Measurements from ENCODE around the gene HHIPL1.

The HHIPL1 gene

GRCh38 chr14:99662846-99663245 lies 17.9 kb downstream of the HHIPL1 start:
- no peak for DNase-seq

- no peak for DNase-seq
Observed at GRCh38 chr14:99663386-99664057, 18.6 kb downstream of the HHIPL1 start.

GRCh38 chr14:99664058-99664936 lies 19.4 kb downstream of the HHIPL1 start:
- no peak for DNase-seq

DNA sequence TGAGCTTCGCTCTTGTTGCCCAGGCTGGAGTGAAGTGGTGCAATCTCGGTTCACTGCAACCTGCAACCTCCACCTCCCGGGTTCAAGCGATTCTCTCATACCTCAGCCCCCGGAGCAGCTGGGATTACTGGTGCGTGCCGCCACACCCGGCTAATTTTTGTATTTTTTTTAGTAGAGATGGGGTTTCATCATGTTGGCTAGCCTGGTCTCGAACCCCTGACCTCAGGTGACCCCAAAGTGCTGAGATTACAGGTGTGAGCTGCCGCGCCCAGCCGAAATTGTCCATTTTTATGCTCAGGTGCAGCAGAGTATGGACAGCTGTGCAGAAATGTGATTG lies 20.0 kb downstream of the HHIPL1 start:
- no peak for DNase-seq

DNA sequence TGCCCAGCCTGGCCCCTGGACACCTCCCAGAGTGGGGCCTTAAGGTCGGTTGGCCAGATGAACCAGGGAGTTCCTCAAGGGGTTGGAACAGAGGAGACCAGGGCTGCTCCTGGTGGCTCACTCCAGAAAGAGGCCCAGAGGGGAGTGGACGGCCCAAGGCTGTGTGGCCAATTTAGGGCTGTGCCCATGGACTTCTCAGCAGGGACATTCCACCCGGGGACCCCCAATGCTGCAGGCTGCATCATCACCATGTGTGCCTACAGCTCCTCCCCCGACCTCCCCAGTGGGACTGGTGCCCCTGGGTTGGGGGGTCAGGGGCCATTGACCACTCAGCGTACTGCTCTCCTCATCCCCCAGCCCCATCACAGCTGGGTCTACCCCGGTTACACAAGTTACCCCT lies 21.6 kb downstream of the HHIPL1 start:
- no peak for DNase-seq

GRCh38 chr14:99667045-99667444 lies 22.1 kb downstream of the HHIPL1 start:
- no peak for DNase-seq

DNA sequence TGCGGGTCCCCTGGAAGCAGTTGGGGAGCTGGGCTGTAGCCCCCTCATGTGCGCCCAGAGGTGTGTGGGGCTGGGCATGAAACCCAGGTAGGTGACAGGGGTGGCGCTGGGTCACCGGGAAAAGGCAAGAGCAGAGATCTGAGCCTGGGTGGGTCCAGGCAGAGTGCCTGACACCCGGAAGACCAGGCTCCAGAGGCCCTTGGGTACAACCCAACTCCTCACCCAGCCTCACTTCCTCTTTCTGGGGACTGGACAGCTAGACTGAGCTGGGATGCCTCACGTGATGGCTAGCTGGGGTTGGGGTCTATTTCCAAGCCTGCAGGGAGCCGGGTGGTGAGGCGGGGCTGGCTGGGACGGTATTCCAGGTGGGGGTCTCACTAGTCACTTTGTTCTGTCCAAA lies 22.9 kb downstream of the HHIPL1 start:
- DNase-seq, result no peak

- DNase-seq, result no peak
Observed at GRCh38 chr14:99668307-99669295, 23.7 kb downstream of the HHIPL1 start.

DNA sequence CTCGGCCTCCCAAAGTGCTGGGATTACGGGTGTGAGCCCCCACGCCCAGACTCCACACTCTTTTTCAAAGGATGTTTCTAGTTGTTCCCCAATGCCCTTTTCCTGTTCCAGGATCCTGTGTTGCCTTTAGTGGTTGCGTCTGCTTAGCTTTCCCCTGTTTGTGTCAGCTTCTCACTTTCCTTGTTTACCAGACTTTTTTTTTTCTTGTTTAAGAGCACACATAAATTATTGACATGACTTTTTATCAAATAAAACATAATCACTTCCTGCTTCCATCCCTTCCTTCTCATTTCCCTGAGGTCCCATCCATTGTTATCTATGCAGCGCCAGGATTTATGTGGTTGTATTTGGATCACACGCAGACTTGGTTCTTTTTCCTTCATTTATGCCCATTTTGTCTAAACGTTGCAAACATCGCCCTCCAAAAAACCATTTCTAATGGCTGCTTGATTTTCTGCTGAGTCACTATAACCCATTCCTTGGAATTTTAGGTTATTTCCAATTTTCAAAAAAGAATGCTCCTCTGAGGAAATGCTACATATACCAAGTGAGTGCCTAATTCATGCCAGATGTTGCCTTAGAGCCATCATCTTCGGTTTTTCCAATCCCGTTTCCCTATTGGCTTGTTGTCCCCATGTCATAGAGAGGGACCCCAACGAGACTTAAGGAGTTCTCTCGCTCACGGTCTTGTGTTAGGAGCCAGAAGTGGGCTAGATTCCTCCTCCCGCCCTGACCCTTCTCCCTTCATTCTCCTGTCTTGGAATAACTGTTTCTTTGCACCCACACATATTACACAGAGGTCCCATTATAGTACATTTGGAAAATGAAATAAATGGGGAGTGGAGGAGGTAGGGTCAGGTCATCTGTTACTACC lies 25.7 kb downstream of the HHIPL1 start:
- no peak for DNase-seq

GRCh38 chr14:99671235-99672224 lies 26.6 kb downstream of the HHIPL1 start:
- DNase-seq, result no peak

GRCh38 chr14:99672506-99673304 lies 27.8 kb downstream of the HHIPL1 start:
- no peak for DNase-seq

DNA sequence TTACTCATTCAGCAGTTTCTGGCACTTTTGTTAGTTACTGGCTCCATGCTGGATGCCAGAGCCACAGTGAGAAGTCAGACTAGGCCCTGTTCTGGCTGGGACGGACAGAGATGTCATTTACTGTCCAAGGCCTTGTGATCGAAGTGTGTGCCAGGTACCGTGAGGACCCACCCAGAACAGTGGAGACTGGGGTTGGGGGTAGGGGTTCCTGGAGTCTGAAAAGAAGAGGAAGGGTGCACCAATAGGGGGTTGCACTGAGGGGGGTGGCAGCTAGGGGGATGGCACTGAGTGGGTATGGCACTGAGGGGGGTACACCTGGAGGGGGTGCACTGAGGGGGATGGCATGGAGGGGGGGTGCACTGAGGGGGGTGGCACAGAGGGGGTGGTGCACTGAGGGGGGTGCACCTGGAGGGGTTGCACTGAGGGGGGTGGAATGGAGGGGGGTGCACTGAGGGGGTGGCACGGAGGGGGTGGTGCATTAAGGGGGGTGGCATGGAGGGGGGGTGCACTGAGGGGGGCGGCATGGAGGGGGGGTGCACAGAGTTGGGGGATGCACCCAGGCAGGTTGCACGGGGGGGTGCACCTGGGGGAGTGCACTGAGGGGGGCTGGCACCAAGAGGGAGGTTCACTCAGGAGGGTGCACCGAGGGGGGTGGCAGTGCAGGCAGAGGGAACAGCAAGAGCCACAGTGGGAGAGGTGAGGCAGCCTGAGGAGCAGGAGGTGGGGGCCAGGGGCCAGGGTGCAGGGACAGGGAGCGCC lies 28.6 kb downstream of the HHIPL1 start:
- no peak for DNase-seq

GRCh38 chr14:99674064-99674650 lies 29.2 kb downstream of the HHIPL1 start:
- no peak for DNase-seq

GRCh38 chr14:99674776-99675381 lies 29.9 kb downstream of the HHIPL1 start:
- DNase-seq, result no peak

DNA sequence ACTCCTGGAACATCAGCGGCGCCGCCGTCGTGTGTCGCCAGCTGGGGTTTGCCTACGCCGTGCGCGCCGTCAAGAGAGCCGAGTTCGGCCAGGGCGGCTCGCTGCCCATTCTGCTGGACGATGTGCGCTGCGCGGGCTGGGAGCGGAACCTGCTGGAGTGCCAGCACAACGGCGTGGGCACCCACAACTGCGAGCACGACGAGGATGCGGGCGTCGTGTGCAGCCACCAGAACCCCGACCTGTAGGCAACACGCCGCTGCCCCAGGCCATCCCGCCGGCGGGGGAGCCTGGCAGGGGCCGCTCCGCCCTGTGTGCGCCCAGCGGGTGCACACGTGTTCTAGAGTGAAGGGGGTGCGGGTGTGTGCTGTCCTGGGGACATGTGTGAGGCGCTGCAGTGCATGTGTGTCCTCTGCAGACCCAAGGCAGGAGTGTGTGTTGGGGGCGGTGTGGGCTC lies 30.5 kb downstream of the HHIPL1 start:
- no peak for DNase-seq

DNA sequence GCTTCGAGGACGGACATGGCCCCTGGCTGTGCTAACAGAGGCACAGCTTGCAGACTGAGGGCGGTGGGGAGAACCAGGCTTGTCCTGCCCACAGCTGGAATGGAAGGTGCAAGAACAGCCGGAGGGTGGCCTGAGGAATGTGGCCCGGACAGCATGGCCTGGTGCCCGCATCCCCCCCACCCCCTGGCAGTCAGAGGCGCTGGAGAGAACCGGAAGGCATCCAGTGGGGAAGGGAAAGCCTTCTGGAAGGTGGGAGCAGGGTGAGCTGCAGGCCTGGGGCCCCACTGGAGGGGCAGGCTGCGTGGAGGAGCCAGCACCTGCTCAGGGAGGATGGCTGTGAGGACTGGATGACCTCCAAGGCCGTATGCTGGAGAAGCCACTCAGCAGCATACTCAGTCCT lies 31.0 kb downstream of the HHIPL1 start:
- no peak for DNase-seq

DNA sequence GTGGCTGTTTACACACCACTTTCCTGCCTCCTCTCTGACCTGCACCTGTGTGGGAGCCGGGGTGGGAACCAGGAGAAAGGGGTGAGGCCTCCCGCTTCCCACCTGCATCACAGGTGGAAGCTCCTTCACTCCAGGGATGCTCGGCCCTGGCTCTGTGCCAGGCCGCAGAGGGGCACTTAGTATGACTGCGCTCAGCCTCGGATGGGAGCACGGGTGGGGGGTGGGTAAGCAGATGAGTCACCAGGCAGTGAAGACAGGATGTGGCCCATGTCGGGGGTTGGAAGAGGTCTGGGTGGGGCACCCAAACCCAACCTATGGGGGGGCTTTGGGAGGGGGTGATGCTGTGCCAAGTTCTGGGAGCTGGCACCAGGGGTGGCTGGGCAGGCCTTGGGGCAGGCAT lies 31.7 kb downstream of the HHIPL1 start:
- DNase-seq, result no peak
